ENCODE measurements around the gene LDLRAD3.

Gene LDLRAD3

DNA sequence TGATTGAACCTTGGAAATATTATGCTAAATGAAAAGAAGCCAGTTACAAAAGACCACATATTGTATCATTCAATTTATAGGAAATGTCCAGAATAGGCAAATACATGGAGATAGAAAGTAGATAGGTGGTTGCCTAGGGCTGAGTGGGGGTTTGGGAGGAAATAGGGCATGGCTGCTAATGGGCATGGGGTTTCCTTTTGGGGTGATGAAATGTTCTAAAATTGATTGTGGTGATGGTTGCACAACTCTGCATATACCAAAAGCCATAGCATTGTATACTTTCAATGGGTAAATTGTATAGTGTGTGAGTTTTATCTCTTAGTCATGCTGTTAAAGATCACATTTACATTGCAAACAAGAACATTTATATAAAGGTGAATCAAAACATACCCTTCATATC is 48.7 kb downstream of the LDLRAD3 start:
- no peak for TF ChIP-seq ZNF384 (IDR thresholded peaks at IDR 0.05)
- no peak for TF ChIP-seq ELF4 (IDR thresholded peaks at IDR 0.05)
- TF ChIP-seq TARDBP (IDR thresholded peaks at IDR 0.05), result no peak
- CTCF ChIA-PET, result no interaction called here
- POLR2A ChIA-PET, result no interaction called here
- no peak for DNase-seq (ENCODE audit: extremely low spot score)

DNA sequence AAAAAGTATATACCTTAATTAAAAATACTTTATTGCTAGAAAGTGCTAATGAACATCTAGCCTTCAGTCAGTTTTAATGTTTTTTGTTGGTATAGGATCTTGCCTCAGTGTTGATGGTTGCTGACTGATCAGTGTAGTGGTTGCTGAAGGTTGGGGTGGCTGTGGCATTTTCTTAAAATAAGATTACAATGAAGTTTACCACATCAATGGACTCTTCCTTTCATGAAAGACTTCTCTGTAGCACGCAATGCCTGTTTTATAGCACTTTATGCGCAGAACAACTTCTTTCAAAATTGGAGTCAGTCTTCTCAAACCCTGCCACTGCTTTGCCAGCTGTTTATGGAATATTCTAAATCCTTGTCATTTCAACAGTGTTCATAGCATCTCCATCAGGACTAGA is 50.6 kb downstream of the LDLRAD3 start:
- CTCF ChIA-PET, result no interaction called here
- POLR2A ChIA-PET, result no interaction called here
- TF ChIP-seq FOXA1 (IDR thresholded peaks at IDR 0.05), result no peak
- no peak for TF ChIP-seq SUZ12 (IDR thresholded peaks at IDR 0.05)
- TF ChIP-seq ARNT (IDR thresholded peaks at IDR 0.05), result no peak
- no peak for TF ChIP-seq L3MBTL2 (conservative IDR thresholded peaks at IDR 0.05)
- no peak for TF ChIP-seq LEF1 (IDR thresholded peaks at IDR 0.05; ENCODE audit: borderline replicate concordance)
- TF ChIP-seq SP1 (IDR thresholded peaks at IDR 0.05), result no peak
- TF ChIP-seq CTBP1 (IDR thresholded peaks at IDR 0.05; ENCODE audit: borderline replicate concordance), result no peak
- TF ChIP-seq TARDBP (IDR thresholded peaks at IDR 0.05), result no peak
- no peak for TF ChIP-seq HDGF (IDR thresholded peaks at IDR 0.05; ENCODE audit: borderline replicate concordance)
- TF ChIP-seq FOXM1 (IDR thresholded peaks at IDR 0.05; ENCODE audit: borderline replicate concordance), result no peak
- TF ChIP-seq FOXK2 (IDR thresholded peaks at IDR 0.05), result no peak
- no peak for TF ChIP-seq BHLHE40 (IDR thresholded peaks at IDR 0.05; ENCODE audit: borderline replicate concordance)
- no peak for TF ChIP-seq NFRKB (IDR thresholded peaks at IDR 0.05)
- TF ChIP-seq, protein P1, sequence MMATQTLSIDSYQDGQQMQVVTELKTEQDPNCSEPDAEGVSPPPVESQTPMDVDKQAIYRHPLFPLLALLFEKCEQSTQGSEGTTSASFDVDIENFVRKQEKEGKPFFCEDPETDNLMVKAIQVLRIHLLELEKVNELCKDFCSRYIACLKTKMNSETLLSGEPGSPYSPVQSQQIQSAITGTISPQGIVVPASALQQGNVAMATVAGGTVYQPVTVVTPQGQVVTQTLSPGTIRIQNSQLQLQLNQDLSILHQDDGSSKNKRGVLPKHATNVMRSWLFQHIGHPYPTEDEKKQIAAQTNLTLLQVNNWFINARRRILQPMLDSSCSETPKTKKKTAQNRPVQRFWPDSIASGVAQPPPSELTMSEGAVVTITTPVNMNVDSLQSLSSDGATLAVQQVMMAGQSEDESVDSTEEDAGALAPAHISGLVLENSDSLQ (IDR thresholded peaks at IDR 0.05), result no peak
- no peak for TF ChIP-seq ZNF384 (IDR thresholded peaks at IDR 0.05)
- no peak for DNase-seq (ENCODE audit: extremely low spot score)

DNA sequence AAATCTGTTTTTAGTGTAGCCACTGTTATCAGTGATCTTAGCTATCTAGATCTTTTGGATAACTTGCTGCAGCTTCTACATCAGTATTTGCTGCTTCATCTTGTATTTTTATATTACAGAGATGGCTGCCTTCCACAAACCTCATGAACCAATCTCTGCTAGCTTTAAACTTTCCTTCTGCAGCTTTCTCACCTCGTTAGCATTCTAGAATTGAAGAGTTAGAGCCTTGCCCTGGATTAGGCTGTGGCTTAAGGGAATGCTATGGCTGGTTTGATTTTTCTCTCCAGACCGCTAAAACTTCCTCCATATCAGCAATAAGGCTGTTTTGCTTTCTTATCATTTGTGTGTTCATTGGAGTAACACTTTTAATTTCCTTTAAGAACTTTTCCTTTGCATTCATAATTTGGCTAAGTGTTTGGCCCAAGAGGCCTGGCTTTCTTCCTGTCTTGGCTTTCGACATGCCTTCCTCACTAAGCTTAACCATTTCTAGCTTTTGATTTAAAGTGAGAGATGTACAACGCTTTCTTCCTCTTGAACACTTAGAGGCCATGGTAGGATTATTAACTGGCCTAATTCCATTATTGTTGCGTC is 51.9 kb downstream of the LDLRAD3 start:
- TF ChIP-seq L3MBTL2 (conservative IDR thresholded peaks at IDR 0.05) (no peak), NFRKB (IDR thresholded peaks at IDR 0.05) (no peak), ELF4 (IDR thresholded peaks at IDR 0.05) (no peak), LEF1 (IDR thresholded peaks at IDR 0.05; ENCODE audit: borderline replicate concordance) (no peak), HDGF (IDR thresholded peaks at IDR 0.05; ENCODE audit: borderline replicate concordance) (no peak), SUZ12 (IDR thresholded peaks at IDR 0.05) (no peak), ARNT (IDR thresholded peaks at IDR 0.05) (no peak), FOXK2 (IDR thresholded peaks at IDR 0.05) (no peak), BHLHE40 (IDR thresholded peaks at IDR 0.05; ENCODE audit: borderline replicate concordance) (no peak), ZNF384 (IDR thresholded peaks at IDR 0.05) (no peak), CTBP1 (IDR thresholded peaks at IDR 0.05; ENCODE audit: borderline replicate concordance) (no peak), SP1 (IDR thresholded peaks at IDR 0.05) (no peak)
- TF ChIP-seq, protein P1 (IDR thresholded peaks at IDR 0.05), result no peak
- ChIA-PET CTCF (no interaction called here), POLR2A (no interaction called here)
- DNase-seq (ENCODE audit: extremely low spot score), result no peak

DNA sequence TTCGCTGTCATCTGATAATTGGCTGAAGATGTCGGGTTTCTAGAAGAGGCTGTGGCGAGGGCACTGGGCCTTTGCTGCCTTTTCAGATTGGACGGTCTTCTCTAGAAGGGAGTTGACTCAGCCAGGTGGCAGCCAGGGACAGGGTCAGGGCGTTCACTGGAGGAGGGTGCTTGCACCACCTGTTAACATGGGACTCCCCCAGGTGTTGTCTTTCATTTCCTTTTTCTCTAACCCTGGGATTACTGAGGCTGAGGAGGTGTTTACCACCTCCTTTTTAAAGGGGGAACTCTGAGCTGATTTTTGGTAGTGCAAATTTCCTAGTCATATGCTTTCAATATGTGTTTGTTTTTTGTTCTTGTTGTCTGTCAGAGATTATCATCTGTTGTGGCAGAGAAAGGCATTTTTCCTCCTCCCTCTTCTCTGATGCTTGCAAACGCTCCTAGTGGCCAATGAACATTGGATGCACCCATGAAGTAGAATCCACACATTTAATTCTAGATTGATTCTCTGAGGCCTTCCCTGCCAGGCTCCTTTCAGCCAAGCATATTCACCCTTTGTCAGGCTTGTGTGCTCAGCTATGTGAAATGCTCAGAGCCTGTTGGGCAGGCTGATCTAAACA is 54.1 kb downstream of the LDLRAD3 start:
- ChIA-PET POLR2A (no interaction called here), CTCF (no interaction called here)
- no peak for TF ChIP-seq ELF4 (IDR thresholded peaks at IDR 0.05)
- no peak for TF ChIP-seq FOXK2 (IDR thresholded peaks at IDR 0.05)
- no peak for TF ChIP-seq HDGF (IDR thresholded peaks at IDR 0.05; ENCODE audit: borderline replicate concordance)
- TF ChIP-seq, protein P1 (IDR thresholded peaks at IDR 0.05), result no peak
- no peak for TF ChIP-seq CTBP1 (IDR thresholded peaks at IDR 0.05; ENCODE audit: borderline replicate concordance)
- no peak for TF ChIP-seq NFRKB (IDR thresholded peaks at IDR 0.05)
- no peak for DNase-seq (ENCODE audit: extremely low spot score)

DNA sequence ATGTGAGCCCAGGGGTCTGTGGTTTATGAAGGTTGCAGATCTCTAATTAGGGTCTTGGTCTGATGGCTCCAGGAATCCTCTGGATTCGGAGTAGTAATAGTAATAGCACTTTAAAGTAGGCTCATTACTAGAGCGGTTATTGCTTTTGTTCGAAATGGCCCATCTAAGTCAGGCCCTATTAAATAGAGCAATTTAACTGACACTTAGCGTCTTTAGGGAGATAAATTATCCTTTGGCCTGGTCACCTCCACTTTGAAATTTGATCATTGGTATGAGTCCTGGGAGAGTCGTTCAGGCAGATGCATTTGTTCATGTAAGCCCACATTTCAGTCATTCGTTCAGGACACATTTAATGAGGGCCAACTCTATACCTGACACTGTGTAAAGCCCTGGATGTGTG is 54.8 kb downstream of the LDLRAD3 start:
- no peak for TF ChIP-seq NFRKB (IDR thresholded peaks at IDR 0.05)
- TF ChIP-seq ARNT (IDR thresholded peaks at IDR 0.05), result no peak
- TF ChIP-seq ZNF384 (IDR thresholded peaks at IDR 0.05), result no peak
- TF ChIP-seq, protein P1 (IDR thresholded peaks at IDR 0.05), result peak; percentile 28; the same call in 1 of the 2 replicates
- TF ChIP-seq ELF4 (IDR thresholded peaks at IDR 0.05), result no peak
- TF ChIP-seq LEF1 (IDR thresholded peaks at IDR 0.05; ENCODE audit: borderline replicate concordance), result no peak
- TF ChIP-seq FOXA1 (IDR thresholded peaks at IDR 0.05), result no peak
- TF ChIP-seq HDGF (IDR thresholded peaks at IDR 0.05; ENCODE audit: borderline replicate concordance), result no peak
- DNase-seq (ENCODE audit: extremely low spot score), result no peak
- CTCF ChIA-PET, result no interaction called here
- POLR2A ChIA-PET, result no interaction called here

DNA sequence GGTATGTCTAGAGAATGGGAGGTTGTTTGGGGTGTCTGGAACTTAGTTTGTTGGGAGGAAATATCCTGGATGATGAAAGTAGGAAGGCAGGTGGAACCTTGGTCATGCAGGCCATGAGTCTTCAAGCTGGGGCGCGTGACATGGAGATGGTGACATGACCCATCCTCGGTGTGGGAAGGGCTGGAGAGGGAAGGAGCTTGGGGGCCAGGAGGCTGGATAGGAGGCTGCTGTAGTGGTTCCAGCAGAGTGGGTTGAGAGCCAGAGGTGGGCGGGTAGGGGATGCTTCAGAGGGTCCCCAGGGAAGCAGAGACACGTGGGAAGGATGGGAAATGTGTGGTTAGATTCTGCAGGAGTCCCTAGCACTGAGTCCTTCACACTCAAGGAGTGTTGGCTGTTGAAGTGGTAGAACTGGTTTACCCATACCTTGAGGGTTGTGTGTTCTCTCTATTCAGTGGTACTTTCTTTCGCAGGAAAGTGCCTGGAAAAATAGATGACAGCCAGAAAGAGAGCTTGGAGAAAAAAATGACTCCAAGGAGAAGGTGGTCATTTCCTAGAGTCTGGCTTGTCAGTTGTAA is 56.8 kb downstream of the LDLRAD3 start:
- no peak for TF ChIP-seq TARDBP (IDR thresholded peaks at IDR 0.05)
- no peak for TF ChIP-seq FOXK2 (IDR thresholded peaks at IDR 0.05)
- TF ChIP-seq FOXA1 (IDR thresholded peaks at IDR 0.05), result no peak
- no peak for TF ChIP-seq NFRKB (IDR thresholded peaks at IDR 0.05)
- no peak for TF ChIP-seq ELF4 (IDR thresholded peaks at IDR 0.05)
- TF ChIP-seq, protein P1 (IDR thresholded peaks at IDR 0.05), result no peak
- no peak for TF ChIP-seq LEF1 (IDR thresholded peaks at IDR 0.05; ENCODE audit: borderline replicate concordance)
- no peak for TF ChIP-seq ARNT (IDR thresholded peaks at IDR 0.05)
- no peak for TF ChIP-seq L3MBTL2 (conservative IDR thresholded peaks at IDR 0.05)
- no peak for TF ChIP-seq HDGF (IDR thresholded peaks at IDR 0.05; ENCODE audit: borderline replicate concordance)
- TF ChIP-seq CTBP1 (IDR thresholded peaks at IDR 0.05; ENCODE audit: borderline replicate concordance), result no peak
- no peak for TF ChIP-seq SP1 (IDR thresholded peaks at IDR 0.05)
- TF ChIP-seq BHLHE40 (IDR thresholded peaks at IDR 0.05; ENCODE audit: borderline replicate concordance), result no peak
- no peak for TF ChIP-seq ZNF384 (IDR thresholded peaks at IDR 0.05)
- TF ChIP-seq SUZ12 (IDR thresholded peaks at IDR 0.05), result no peak
- TF ChIP-seq FOXM1 (IDR thresholded peaks at IDR 0.05; ENCODE audit: borderline replicate concordance), result no peak
- no peak for DNase-seq (ENCODE audit: extremely low spot score)
- POLR2A ChIA-PET, result no interaction called here
- CTCF ChIA-PET, result no interaction called here

Measured in HEK293T (cell line).